HG02870 (cell line): ENCODE data around the gene UBE2C.
"Not testable (repeated sequence)": the region's sequence is repeated elsewhere in the genome, so short reads cannot be mapped to it uniquely, and the experiment has no call there.

Source experiments
- ATAC-seq: cut with Tn5 transposase; IDR thresholded peaks from one replicate; pipeline ENCODE4 v1.9.1; 2021; ENCODE audit warnings: mild to moderate bottlenecking, moderate library complexity; ENCODE audit not compliant: unreplicated experiment

UBE2C gene

DNA sequence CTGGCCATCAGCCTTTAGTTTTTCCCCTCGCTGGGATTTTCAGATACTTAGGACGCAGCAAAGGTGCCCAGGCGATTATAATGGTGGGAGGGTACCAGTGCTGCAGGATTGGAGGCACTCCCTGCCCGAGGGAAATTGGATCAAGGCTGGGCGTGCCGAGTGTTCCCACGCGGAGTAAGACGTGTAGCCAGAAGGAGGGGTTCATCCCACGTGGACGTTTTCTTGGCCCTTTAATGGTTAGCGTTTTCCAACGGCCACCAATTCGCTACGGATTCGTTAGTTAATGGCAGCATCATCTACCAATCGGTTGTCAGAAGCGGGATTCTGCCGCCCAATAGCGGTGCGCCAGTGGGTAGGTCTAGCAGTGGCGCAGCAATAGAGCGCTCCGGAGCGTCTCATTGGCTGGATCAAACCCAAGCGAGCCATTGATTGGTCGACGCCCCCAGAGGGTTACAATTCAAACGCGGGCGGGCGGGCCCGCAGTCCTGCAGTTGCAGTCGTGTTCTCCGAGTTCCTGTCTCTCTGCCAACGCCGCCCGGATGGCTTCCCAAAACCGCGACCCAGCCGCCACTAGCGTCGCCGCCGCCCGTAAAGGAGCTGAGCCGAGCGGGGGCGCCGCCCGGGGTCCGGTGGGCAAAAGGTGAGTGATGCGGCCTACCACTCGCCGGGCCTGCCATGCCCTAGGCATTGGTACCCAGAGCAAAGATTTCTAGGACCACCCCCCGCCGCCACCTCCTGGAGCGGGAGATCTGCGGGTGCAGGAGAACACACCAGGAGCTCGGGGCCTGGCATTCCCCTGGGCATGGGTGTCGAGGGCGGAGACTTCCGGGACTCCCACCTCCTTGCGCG is at the start of gene UBE2C:
Gene UBE2C (plus strand): TSS at position 488 of the 849 bp plus-strand sequence. CDS start 52 bp downstream, at position 540.
- peak; percentile 97 for ATAC-seq

DNA sequence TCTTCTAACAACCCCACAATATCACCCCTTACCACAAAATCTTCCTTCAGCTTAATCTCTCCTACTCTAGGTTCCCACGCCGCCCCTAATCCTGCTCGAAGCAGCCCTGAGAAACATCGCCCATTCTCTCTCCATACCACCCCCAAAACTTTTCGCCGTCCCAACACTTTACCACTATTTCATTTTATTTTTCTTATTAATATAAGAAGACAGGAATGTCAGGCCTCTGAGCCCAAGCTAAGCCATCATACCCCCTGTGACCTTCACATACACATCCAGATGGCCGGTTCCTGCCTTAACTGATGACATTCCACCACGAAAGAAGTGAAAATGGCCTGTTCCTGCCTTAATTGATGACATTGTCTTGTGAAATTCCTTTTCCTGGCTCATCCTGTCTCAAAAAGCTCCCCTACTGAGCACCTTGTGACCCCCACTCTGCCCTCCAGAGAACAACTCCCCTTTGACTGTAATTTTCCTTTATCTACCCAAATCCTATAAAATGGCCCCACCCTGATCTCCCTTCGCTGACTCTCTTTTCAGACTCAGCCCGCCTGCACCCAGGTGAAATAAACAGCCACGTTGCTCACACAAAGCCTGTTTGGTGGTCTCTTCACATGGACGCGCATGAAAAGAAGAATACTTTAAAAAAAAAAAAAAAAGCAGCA is 47.7 kb upstream of the UBE2C start:
- ATAC-seq = not testable (repeated sequence)

DNA sequence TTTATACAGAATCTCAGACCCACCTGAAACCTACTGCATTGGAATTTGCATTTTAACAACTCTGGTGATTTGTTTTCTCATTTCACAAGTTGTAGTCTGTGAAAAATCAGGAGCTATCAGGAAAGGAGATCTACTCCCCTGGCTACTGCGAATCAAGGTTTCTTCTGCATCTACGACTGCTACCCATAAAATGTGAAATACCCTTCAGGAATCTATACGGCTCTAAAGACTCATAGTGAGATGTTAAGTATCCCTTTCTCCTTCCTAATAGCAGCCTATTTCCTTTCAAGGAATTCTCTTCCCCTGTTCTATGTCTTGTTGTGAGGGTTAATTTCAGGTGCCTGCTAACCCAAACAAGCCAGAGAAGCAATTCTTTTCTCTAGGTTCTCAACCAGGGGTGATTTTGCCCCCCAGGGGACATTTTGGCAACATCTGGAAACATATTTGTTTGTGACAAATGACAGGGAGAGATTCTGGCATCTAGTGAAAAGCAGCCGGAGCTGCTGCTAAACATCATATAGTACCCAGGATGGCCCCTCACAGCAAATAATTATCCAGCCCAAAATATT is 47.1 kb upstream of the UBE2C start:
- no peak for ATAC-seq

DNA sequence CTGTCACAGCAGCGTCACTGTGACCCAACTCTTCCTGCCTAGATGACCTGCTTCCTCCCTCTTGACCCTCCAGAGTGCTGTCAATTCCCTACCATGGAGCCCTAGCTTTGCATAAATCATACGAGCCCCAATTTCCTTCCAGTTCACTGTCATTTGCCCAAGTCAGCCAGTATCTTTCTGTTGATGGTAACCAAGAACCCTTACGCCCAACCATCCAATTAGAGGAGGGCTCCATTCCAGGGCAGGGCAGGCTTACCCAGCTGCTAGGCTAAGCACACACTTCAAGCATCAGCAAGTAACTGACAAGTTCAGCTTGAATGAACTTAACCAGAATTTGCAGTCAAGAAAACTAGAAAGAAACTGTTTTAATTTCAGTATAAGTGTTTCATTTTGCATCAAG is 46.5 kb upstream of the UBE2C start:
- no peak for ATAC-seq

DNA sequence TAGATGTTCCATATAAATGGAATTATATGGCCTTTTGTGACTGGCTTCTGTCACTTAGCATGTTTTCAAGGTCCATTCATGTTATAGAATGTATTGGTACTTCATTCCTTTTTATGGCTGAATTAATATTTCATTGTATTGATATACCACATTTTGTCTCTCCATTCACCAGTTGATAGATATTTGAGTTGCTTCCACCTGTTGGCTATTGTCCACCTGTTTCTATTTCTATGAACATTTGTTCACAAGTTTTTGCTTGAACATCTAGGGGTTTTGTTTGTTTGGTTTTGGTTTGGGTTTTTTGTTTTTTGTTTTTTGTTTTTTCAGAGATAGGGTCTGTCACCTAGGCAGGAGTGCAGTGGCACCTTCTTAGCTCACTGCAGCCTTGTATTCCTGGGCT is 44.0 kb upstream of the UBE2C start:
- ATAC-seq = no peak

DNA sequence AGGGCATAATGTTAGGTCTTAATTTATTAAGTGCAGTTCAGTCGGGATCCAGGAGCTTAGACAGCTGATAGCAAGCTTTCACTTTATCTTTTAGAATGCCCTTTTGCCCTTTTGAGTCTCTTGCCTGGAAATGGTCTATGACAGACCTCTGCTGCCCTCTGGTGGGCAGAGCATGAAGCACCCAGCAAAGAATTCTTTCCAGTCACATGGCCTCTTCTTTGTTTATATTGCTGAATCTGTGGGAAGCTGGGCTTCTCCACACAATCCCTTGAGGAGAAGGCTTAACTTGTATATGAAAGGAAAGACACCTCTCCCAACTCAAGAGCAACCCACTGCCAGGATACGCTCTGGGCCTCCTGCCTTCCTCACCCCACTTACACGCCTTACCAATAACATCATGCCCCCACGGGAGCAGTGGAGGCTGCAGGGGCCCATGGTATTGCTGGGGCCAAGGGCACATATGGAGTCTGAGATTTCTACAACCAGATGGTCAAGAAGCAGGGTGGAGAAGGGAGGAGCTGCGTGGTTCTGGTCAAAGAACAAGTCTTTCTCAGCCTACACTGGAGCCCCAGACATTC is 41.2 kb upstream of the UBE2C start:
- no peak for ATAC-seq

DNA sequence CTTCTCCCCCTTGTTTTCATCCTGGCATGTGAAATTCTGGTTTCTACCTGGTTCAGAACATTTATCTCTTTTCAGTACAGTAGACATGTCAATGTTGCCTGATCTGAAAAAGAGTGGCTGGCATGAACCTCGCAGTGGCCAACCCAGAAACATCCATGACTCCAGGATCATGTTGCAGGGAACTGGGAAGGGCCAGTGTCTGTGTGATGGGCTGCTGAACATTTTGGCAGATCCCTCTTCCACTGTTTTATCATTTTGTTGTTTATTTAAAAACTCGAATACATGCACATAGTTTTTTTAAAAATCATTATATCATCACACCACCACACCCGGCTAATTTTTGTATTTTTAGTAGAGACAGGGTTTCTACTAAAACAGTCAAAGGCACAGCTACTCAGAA is 39.8 kb upstream of the UBE2C start:
- ATAC-seq = no peak

DNA sequence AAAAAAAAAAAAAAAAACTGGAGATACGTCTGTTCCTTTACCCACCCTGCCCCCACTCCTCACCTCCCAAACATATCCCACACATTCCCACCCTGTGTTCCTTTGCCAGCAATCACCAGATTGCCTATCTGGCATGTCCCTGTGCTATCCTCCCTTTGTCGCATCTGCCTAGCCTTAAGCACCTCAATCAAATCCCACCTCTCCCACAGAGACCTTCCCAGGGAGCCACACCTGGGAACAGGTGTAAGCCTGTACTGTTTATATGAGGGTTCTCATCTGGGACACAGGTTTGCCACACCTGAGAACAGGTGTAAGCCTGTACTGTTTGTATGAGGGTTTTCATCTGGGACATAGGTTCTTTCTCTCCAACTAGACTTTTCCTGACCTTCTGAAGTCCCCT is 37.5 kb upstream of the UBE2C start:
- ATAC-seq = no peak

DNA sequence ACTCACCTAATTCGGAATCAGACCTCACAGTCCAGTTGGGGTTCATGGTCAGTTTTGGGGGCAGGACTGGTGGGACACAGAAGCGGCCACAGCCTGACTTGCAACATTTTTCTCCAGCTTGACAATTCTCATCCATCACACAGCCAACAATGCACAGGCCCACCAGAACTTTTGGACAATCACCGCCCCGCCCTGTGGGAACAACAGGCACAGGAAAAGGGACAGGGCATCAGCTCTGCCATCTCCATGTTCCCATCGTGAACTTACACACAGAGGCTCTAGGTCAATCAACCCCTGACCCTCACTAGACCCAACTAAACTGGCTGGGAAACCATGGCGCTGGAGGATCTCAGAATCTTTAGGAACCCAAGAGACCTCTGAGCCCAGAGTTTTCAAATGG is 37.0 kb upstream of the UBE2C start:
- no peak for ATAC-seq

DNA sequence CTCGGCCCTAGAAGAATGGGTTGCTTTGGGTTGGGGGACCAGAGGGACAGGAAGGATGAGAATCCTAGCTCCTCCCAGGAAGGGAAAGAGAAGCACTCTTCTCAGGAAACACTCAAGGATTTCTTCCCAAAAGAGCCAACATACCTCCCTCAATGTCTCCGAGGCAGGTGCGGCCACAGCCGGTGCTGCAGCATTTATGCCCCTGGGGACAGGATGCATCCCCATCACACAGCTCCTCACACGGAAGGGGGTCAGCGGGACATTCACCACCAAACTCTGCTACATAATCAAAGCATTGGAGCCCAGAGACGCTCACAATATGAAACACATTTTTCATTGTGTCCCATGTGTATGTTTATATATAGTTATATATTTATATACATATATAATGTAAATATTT is 35.5 kb upstream of the UBE2C start:
- ATAC-seq = no peak

DNA sequence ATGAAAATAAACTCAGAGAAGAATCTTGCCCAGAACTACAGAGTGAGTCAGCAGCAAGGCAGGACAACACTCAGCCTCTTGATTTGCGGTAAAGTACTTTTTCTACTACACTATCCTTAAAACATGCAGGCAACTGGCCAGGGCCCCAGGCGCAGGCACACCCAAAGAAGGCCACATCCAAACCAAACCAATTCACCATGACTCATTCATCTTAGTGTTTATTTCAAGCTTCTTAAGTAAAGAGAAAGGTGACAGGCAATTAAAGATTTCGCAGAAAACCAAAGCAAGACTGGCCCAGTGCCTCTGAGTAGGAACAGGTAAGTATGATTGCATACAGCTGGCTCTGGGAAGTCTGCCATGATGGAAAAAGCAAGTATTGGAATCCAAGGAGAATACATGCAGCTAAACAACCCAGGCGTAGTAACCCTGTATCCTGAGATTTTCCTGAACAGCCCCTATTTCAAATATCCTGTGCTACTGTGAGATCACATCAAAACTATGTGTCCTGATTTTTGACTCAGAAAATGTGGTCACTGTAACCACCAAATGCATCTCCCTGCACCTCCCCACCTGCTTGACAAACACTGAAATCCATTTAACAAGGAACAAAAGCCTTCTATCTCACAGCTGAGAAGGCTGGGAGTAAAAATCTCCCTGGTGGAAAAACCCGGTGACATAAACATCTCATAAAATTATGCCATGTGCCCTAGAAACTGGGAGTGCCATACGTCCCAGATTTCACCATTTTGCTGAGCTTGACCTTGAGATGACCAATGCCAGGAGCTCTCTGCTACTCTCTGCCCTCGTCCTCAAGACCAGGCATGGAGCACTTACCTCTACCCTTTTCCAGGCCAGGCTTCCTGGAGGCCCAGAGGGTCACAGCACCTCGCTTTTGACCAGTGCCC is 33.2 kb upstream of the UBE2C start:
- no peak for ATAC-seq

DNA sequence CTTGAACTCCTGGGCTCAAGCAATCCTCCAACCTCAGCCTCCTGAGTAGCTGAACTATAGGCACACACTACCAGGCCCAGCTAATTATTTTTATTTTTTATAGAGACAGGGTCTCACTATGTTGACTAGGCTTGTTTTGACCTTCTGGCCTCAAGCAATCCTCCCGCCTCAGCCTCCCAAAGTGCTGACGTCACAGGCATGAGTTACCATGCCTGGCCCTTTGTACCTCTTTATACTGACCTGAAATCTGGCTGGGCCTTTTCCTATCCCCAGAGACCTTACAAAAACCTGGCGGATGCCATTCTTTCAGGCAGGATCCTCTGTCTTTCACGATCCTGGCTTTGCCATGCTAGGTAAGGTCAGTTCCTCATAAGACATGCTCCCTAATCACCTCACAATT is 32.3 kb upstream of the UBE2C start:
- no peak for ATAC-seq

DNA sequence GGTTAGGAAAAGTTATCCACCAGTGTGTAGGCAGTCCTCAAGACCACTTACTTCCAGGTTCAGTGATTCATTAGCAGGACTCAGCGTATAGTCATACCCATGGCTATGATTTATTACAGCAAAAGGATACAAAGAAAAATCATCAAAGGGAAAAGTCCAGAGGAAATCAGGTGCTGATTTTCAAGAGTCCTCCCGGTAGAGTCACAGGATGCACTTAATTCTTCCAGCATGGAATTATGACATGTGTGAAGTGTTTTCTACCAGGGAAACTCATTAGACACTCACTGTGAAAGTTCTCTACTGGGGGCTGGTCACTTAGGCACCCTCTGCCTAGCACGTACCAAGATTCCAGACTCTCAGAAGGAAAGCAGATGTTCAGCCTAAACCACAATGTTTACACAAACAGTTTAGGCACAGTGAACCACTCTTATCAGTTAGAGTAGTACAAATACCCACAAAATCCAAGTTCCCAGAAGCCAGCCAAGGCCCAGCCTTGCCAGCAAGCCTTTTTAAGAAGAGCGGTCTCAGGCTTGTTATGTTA is 31.0 kb upstream of the UBE2C start:
- ATAC-seq = no peak

DNA sequence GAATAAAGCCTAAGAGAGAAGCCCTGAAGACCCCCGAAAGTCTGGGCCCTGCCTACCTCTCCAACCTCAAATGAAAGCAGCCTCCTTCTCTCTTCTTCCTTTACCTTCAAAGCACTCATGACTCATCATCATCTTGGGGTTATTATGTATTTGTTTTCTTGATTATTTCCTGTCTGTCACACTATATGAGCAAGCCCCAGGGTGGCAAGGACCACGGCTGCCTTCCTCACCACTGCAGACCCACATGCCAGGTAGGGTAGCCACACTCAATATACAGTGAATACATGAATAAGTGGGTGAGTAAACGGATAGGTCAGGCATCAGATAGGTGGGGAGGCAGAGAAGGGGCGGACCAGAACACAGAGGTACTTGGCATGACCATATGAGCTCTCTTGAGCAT is 29.6 kb upstream of the UBE2C start:
- no peak for ATAC-seq

DNA sequence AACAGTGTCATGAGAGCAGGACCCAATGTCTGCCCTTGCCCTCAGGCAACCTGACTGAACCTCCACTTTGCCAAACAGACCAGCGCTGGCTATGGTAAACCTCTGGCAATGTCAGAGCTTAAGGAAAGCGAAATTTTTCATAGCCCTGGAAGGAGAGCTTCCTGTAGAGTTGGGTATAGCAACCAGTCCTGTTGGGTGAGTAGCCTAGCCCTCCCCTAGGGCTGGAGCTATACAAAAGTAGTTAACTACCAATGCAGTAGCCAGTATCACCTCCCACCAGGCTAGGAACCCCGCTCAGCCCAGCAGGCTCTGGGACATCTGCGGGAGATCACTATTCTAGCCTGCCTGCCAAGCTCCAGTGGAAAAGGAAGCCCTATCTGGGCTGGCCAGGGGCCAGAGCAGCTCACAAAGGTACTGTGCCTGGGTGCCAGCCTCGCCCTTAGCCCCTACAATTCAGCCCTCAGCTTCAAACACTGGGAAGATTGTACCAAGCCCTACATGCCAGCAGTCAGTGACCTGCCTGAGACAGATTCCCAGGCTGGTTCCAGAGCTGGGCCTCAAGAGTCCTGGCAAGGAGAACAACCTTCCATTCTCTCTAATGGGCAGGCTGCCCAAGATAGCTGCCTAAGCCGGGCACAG is 28.7 kb upstream of the UBE2C start:
- no peak for ATAC-seq

DNA sequence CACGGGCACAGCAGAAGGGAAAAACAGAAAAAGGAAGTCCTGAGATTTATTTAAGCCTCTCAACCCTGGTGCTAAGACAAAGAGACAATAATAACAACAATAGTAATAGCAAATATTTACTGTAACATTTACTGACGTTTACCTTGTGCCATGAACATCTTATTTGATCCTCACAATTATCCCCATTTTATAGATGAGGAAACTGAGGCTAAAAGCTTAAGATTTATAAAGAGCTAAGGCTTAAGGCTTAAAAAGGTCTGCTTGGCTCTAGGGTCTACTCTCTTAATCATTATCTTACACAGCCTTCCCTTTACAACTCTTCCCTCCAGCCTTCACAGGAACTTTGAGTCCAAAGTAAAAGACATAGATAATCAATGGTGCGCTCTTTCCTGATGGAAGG is 24.1 kb upstream of the UBE2C start:
- ATAC-seq = no peak

DNA sequence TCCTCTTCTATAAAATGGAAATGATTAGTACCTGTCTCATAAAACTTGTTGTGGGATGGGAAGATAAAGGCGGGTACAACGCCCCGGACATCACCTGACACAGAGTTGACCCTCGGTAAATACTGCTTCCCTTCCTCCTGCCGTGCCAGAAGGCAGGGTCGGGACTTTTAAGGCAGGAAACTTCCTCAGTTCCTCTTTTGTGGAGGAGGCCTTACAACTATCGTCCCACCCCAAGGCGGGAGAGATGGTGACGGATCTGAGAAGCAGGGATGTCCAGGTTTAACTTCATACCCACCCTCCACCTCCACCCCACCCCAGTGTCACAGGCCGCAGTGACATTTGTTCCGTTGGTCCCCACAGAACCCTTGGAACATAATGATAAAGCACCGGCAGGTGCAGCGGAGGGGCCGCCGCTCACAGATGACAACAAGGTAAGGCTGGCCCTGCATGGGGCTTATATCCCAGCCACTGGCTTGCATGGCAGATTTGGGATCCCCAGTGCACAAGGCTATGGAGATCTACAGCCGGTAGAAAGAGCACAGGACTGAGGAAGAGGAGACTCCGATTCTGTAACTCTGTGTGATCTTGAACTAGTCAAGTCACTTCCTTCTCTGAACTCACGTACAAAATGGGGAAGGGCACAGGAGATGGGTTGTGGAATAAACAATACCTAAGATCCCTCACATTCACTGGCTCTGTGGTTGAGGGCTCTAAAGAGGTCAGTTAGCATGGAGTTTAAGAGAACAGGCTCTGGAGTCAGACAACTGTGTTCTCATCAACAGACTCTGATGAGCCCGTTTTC is 19.9 kb upstream of the UBE2C start:
- ATAC-seq = no peak

DNA sequence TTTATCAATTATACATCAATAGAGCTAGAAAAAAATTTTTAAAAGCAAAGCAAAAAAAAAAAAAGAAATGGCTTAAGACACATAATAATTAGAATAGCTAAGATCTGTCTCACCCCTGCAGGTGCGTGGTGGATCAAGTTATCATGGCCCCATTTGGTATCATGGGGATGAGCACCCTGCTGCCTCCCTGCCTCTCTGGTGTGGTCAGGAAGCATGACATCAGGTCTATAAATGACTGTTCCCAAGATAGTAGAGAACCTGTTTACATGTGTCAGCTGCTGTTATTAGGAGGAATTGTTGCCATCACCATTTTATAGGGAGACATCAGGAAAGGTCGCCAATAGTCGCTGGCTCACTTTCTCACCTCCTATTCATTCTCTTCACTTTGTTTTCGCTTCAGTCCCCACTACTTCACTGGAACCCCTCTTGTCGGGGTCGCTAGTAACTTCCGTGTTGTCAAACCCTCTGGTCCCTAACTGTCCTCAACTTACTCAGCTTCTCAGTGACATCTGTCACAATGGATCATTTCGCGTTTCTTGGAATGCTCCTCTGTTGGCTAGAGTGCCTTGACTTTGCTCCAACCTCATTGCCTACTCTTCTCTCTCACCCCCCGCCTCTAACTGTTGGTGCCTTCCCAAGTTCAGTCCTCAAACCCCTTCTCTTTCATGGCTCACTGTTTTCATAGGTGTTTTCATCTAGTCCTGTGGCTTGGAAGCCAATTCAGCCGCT is 15.9 kb upstream of the UBE2C start:
- no peak for ATAC-seq
